C4-2B (cell line): ENCODE results near the gene GPR31.

Experiments used
- CTCF ChIP-seq: fragments of 450-650 bp; conservative IDR thresholded peaks from 2 replicates; pipeline ENCODE4 v1.5.1; 2017; ENCODE audit warnings: mild to moderate bottlenecking
- ZFX ChIP-seq: fragments of 450-650 bp; IDR thresholded peaks from 2 replicates; pipeline ENCODE4 v1.6.1; 2017

GRCh38 chr6:167129562-167129961, 28.2 kb downstream of the GPR31 start:
- TF ChIP-seq CTCF: no peak
- TF ChIP-seq ZFX: no peak
